ENCODE data around the gene CDCA4. TPM values are rescaled to one million over a fixed set of nuclear protein-coding genes. Genes with fewer than 3 reads are reported as not detected.

Gene CDCA4
- polyA plus RNA-seq, 1 donor from 2014 or later: 5.4 TPM

DNA sequence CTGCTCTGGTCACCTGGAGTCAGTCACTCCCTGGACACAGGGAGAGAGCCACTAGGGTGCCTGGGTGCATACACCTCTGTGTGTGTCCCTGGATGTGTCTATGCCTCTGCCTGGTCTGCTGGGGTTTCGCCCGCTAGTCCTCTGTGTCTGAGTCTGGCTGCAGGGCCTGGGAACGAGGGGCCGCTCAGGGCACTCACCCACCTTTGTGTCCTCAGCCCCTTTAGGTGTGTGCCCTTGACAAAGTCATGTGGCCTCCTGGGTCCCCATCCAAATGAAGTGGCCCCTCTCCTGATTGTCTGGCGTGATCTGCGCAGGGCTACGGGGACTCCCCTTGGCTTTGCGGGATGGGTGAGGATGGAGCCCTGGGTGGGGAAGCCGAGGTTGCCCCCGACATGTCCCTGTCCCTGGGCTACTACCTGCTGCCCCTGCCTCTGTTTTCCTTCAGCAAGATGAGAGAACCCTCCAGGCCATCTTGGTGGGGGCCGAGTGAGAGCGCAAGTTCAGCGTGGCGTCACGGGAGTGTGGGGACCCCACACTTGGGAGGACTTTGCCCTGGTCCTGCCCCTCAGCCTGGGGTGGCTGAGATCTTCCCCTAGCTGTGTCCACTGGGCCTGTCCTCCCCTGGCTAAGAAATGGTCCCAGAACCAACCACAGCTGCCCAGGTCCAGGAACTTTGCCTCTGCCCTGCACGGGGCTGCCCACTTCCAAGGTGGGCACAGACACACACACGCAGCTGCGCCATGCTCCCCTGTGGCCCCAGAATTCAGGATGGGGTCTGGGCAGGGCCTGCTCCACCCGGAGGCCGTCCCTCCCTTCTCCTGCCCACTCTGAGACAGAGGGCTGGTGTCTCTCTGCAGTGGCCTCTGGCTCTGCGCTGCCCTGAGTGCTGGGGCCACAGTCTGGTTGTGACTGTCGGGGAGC is 40.0 kb downstream of the CDCA4 start:
- H3K4me2 ChIP-seq (ENCODE audit: low read length): no peak overlapping the region
- no peaks in the 10 kb centered on the region for H3K9me2 ChIP-seq (ENCODE audit: insufficient read depth, low read length)
- no peak overlapping the region for H2AFZ ChIP-seq (ENCODE audit: low read depth, low read length)
- H3K27ac ChIP-seq (ENCODE audit: low read length): no peak overlapping the region
- H3F3A ChIP-seq (ENCODE audit: insufficient read depth, low read length, poor library complexity, severe bottlenecking): no peaks in the 10 kb centered on the region
- no peaks in the 10 kb centered on the region for H3K9me3 ChIP-seq (ENCODE audit: low read length)
- H4K20me1 ChIP-seq (ENCODE audit: insufficient read depth): no peaks in the 10 kb centered on the region
- peaks cover 27% of the 10 kb centered on the region for H3K27me3 ChIP-seq (ENCODE audit: insufficient read depth, low read depth, low read length)
- no peak for TF ChIP-seq MXI1 (conservative IDR thresholded peaks at IDR 0.05; ENCODE audit: poor library complexity, severe bottlenecking)
- no peak for TF ChIP-seq SMC3 (conservative IDR thresholded peaks at IDR 0.05; ENCODE audit: poor library complexity)
- TF ChIP-seq TAF1 (IDR thresholded peaks at IDR 0.05; ENCODE audit: low read depth): no peak
- no peak for TF ChIP-seq RAD21 (conservative IDR thresholded peaks at IDR 0.05)
- no peak for TF ChIP-seq POLR2AphosphoS5 (IDR thresholded peaks at IDR 0.05)
- no peak for TF ChIP-seq REST (IDR thresholded peaks at IDR 0.05; ENCODE audit: borderline replicate concordance)
- TF ChIP-seq EP300 (conservative IDR thresholded peaks at IDR 0.05; ENCODE audit: poor library complexity, severe bottlenecking): no peak
- no peak for TF ChIP-seq CTCF (IDR thresholded peaks at IDR 0.05; ENCODE audit: poor library complexity, severe bottlenecking)
- no peak for TF ChIP-seq EZH2 (IDR thresholded peaks at IDR 0.05; ENCODE audit: borderline replicate concordance, insufficient read depth, low read length, poor library complexity, severe bottlenecking)
- H3K4me3 ChIP-seq (ENCODE audit: low read length): no peak overlapping the region
- no peaks in the 10 kb centered on the region for H3K36me3 ChIP-seq (ENCODE audit: insufficient read depth, low read length)
- no peak overlapping the region for H3K9ac ChIP-seq (ENCODE audit: low read length)
- H3K79me2 ChIP-seq (replicated peaks; ENCODE audit: insufficient read depth, low read length): no peaks in the 10 kb centered on the region

DNA sequence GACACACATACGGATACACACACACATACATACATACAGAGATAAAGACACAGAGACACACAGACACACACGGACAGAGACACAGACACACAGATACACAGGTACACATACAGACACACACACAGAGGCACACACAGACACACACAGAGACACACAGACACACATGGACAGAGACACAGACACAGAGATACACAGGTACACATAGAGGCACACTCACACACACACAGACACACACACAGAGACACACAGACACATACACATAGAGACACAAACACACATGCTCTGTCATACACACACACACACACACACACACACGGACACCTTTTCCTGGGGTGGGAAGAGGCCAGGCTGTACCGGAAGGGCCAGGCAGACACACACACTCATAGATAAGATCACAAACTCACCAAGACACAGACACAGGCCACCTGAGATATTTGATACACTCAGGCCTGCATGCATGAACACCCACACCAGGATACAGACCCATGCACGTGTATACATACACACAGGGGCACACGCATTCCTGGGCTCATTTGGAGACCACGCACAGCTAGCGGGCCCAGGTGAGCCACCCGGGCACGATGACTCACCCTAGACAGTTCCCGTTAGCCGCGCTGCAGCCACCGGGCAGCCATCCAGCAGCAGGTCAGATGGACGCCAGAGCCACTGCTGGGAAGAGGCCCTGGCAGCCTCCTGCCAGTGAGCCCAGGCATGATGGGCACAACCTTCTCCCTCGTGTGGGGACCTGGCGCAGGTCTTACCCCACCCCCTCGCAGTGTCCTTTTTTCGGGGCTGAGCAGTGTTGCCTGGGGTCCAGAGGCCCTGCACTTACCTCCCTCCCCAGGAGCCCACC is 40.9 kb downstream of the CDCA4 start:
- no peak for TF ChIP-seq MXI1 (conservative IDR thresholded peaks at IDR 0.05; ENCODE audit: poor library complexity, severe bottlenecking)
- TF ChIP-seq EZH2 (IDR thresholded peaks at IDR 0.05; ENCODE audit: borderline replicate concordance, insufficient read depth, low read length, poor library complexity, severe bottlenecking): no peak
- TF ChIP-seq RAD21 (conservative IDR thresholded peaks at IDR 0.05): no peak
- TF ChIP-seq TAF1 (IDR thresholded peaks at IDR 0.05; ENCODE audit: low read depth): no peak
- no peaks in the 10 kb centered on the region for H3K36me3 ChIP-seq (ENCODE audit: insufficient read depth, low read length)
- H3K27me3 ChIP-seq (ENCODE audit: insufficient read depth, low read depth, low read length): peaks cover 27% of the 10 kb centered on the region
- no peaks in the 10 kb centered on the region for H3K9me3 ChIP-seq (ENCODE audit: low read length)
- no peaks in the 10 kb centered on the region for H3F3A ChIP-seq (ENCODE audit: insufficient read depth, low read length, poor library complexity, severe bottlenecking)
- H4K20me1 ChIP-seq (ENCODE audit: insufficient read depth): no peaks in the 10 kb centered on the region
- no peak overlapping the region for H3K27ac ChIP-seq (ENCODE audit: low read length)
- no peaks in the 10 kb centered on the region for H3K9me2 ChIP-seq (ENCODE audit: insufficient read depth, low read length)
- H3K79me2 ChIP-seq (replicated peaks; ENCODE audit: insufficient read depth, low read length): no peaks in the 10 kb centered on the region
- H3K4me3 ChIP-seq (ENCODE audit: low read length): no peak overlapping the region
- H3K9ac ChIP-seq (ENCODE audit: low read length): no peak overlapping the region
- no peak overlapping the region for H3K4me2 ChIP-seq (ENCODE audit: low read length)
- H2AFZ ChIP-seq (ENCODE audit: low read depth, low read length): no peak overlapping the region

Measured in neural cell (in vitro differentiated cells).